Measurements from ENCODE around the gene THAP2. TPM values are rescaled to one million over a fixed set of nuclear protein-coding genes. Genes with fewer than 3 reads are reported as not detected.
A peak's percentile ranks its signal among the peaks of the same experiment; 100 is the strongest.

The THAP2 gene
- total RNA-seq, 4 donors from 2014 or later, result 2.4 to 11.6 (median 3.0) TPM

GRCh38 chr12:71655907-71656306 lies 8.2 kb upstream of the THAP2 start:
- intact Hi-C loops (cut with DNase I), result no loop called here

GRCh38 chr12:71656740-71657139 lies 7.4 kb upstream of the THAP2 start:
- Histone ChIP-seq H3K27ac (no peak overlapping the region), H3K4me1 (peaks cover 14 to 21% of the 10 kb centered on the region in 2 donors), H3K4me3 (replicated peaks in 1 of 3) (no peak overlapping the region), H3K27me3 (no peaks in the 10 kb centered on the region), H3K36me3 (peaks cover 6 to 34% of the 10 kb centered on the region in 2 donors), H3K9me3 (no peaks in the 10 kb centered on the region)
- intact Hi-C loops (cut with DNase I), result no loop called here
- no peak for DNase-seq
- 76 to 79% methylated on average over 3 of the region's 3 CpGs for WGBS, 2 donors
- TF ChIP-seq POLR2A (IDR thresholded peaks at IDR 0.05) (no peak), CTCF (IDR thresholded peaks at IDR 0.05) (no peak)

More at GRCh38 chr12:71655907-71656306, 8.2 kb upstream of the THAP2 start:
- H3K27ac ChIP-seq, result no peak overlapping the region
- H3K36me3 ChIP-seq, result peaks cover 6 to 34% of the 10 kb centered on the region in 2 donors
- DNase-seq, result no peak
- 98 to 100% methylated on average over 1 of the region's 1 CpG for WGBS, 2 donors
- no peaks in the 10 kb centered on the region for H3K27me3 ChIP-seq
- H3K4me1 ChIP-seq, result peaks cover 8 to 15% of the 10 kb centered on the region in 2 donors
- no peak overlapping the region for H3K4me3 ChIP-seq (replicated peaks in 1 of 3)
- no peaks in the 10 kb centered on the region for H3K9me3 ChIP-seq
- no peak for TF ChIP-seq POLR2A (IDR thresholded peaks at IDR 0.05)
- no peak for TF ChIP-seq CTCF (IDR thresholded peaks at IDR 0.05)

- H3K9me3 ChIP-seq, result no peaks in the 10 kb centered on the region
- no peak overlapping the region for H3K27ac ChIP-seq
- no peaks in the 10 kb centered on the region for H3K27me3 ChIP-seq
- peak overlapping the region in 2 of 3 donors; percentile 79 to 99 for H3K4me3 ChIP-seq (replicated peaks in 1 of 3)
- H3K4me1 ChIP-seq, result peaks cover 18 to 24% of the 10 kb centered on the region in 2 donors
- WGBS, 2 donors, result 13 to 18% methylated on average over 8 of the region's 8 CpGs
- intact Hi-C loops (cut with DNase I), result loop anchor here (10.0 kb wide), 1 partner anchor 93 kb away; the partner anchor contains the start of gene RAB21
- DNase-seq, result no peak
- H3K36me3 ChIP-seq, result peaks cover 6 to 24% of the 10 kb centered on the region in 2 donors
- TF ChIP-seq POLR2A (IDR thresholded peaks at IDR 0.05) (no peak), CTCF (IDR thresholded peaks at IDR 0.05) (no peak)
Measured at GRCh38 chr12:71661977-71662530, 2.0 kb upstream of the THAP2 start.

- no peaks in the 10 kb centered on the region for H3K27me3 ChIP-seq
- peaks cover 18 to 24% of the 10 kb centered on the region in 2 donors for H3K4me1 ChIP-seq
- 0% methylated on average over 19 to 27 of the region's 53 CpGs for WGBS, 2 donors
- peak; percentile 46 to 50 for DNase-seq
- no peak for TF ChIP-seq CTCF (IDR thresholded peaks at IDR 0.05)
- no peak for TF ChIP-seq POLR2A (IDR thresholded peaks at IDR 0.05)
- H3K36me3 ChIP-seq, result peaks cover 6 to 15% of the 10 kb centered on the region in 2 donors
- H3K27ac ChIP-seq, result peak overlapping the region; percentile 62 to 96 (median 89)
- H3K4me3 ChIP-seq (replicated peaks in 1 of 3), result peak overlapping the region; percentile 61 to 99 (median 79)
- no peaks in the 10 kb centered on the region for H3K9me3 ChIP-seq
- intact Hi-C loops (cut with DNase I), result loop anchor here (10.0 kb wide), 1 partner anchor 92 kb away; the partner anchor contains the start of gene RAB21
Measured at GRCh38 chr12:71662849-71663560, 1.1 kb upstream of the THAP2 start.

Data from thyroid gland (tissue), 4 donors.